ENCODE measurements around the gene SMYD3.

DNA sequence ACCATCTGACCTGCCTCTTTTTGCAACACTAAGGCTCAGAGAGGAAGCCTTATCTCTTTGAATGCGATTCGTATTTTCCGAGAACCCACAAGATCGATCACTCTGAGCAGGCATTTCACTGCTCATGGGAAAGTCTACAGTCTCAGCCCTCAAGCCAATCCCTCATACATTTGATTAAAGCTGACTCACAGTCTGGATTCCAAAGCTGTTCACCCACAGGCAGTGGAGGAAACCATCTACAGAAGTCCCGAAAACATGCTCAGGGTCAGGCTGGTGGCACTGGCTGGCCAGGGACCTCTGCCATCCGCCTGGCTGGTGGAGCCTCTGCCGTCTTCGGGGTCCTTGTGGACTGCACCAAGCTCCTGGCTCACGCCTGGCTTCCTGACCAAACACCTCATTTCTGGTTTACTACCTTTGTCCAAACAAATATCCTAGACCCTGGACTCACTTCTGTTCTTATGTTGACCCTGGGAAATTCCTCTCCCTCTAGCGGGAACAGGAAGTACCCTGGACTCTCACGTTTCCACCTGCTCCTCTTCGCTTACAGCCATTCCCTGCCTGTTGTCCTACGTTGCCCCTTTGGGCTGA is 650.0 kb downstream of the SMYD3 start:
- TF ChIP-seq, protein P1, sequence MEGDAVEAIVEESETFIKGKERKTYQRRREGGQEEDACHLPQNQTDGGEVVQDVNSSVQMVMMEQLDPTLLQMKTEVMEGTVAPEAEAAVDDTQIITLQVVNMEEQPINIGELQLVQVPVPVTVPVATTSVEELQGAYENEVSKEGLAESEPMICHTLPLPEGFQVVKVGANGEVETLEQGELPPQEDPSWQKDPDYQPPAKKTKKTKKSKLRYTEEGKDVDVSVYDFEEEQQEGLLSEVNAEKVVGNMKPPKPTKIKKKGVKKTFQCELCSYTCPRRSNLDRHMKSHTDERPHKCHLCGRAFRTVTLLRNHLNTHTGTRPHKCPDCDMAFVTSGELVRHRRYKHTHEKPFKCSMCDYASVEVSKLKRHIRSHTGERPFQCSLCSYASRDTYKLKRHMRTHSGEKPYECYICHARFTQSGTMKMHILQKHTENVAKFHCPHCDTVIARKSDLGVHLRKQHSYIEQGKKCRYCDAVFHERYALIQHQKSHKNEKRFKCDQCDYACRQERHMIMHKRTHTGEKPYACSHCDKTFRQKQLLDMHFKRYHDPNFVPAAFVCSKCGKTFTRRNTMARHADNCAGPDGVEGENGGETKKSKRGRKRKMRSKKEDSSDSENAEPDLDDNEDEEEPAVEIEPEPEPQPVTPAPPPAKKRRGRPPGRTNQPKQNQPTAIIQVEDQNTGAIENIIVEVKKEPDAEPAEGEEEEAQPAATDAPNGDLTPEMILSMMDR (conservative IDR thresholded peaks at IDR 0.05): no peak
- TF ChIP-seq EZH2 (IDR thresholded peaks at IDR 0.05; ENCODE audit: low read depth): no peak
